GM18505 (cell line): ENCODE data around the gene RIPK1.
A peak's percentile ranks its signal among the peaks of the same experiment; 100 is the strongest.
"Not testable (repeated sequence)": the region's sequence is repeated elsewhere in the genome, so short reads cannot be mapped to it uniquely, and the experiment has no call there.

Experiments used
- ATAC-seq: cut with Tn5 transposase; IDR thresholded peaks from one replicate; pipeline ENCODE4 v1.9.1; 2021; ENCODE audit not compliant: unreplicated experiment
- POLR2A ChIP-seq: IDR thresholded peaks from 4 replicates; pipeline ENCODE4 v1.6.1; 2011; ENCODE audit warnings: borderline replicate concordance; ENCODE audit not compliant: insufficient read depth, insufficient read length; ENCODE audit errors: extremely low read depth

Gene RIPK1

GRCh38 chr6:3142536-3142935, 74.2 kb downstream of the RIPK1 start:
- no peak for ATAC-seq

DNA sequence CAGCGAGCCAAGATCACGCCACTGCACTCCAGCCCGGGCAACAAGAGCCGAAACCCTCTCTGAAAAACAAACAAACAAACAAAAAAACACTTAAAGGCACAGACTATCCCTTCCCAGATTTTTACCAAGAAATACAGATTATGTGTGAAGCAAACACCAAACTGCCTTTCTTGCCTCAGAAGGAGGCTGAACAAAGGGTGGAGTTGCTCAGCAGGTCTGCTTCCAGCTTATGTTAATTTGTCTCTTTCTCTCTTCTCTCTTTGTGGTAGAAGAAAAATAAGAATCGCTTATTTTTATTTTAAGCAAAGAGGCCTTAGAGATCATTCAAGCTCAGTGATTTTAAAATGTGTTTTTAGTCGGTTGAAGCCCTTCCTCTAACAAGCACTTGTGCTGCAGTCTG, 74.9 kb downstream of the RIPK1 start:
- TF ChIP-seq POLR2A = no peak
- no peak for ATAC-seq

More at GRCh38 chr6:3142536-3142935, 74.2 kb downstream of the RIPK1 start:
- TF ChIP-seq POLR2A = no peak

DNA sequence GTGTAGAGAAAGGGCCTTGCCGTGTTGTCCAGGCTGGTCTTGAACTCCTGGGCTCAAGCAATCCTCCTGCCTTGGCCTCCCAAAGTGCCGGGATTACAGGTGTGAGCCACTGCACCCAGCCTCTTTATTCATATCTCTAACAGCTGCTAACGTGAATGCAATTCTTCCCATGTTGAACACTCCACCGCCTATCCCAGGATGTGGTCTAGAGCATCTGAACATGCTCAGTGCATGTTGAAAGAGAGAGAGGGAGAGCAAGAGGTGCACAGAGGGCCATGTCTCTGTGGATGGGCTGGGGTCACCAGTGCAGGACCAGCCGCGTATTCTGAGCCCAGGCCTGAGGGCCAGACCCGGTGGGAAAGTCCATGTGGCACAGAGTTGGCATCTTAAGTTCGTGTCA, 76.3 kb downstream of the RIPK1 start:
- TF ChIP-seq POLR2A = no peak
- ATAC-seq = no peak

DNA sequence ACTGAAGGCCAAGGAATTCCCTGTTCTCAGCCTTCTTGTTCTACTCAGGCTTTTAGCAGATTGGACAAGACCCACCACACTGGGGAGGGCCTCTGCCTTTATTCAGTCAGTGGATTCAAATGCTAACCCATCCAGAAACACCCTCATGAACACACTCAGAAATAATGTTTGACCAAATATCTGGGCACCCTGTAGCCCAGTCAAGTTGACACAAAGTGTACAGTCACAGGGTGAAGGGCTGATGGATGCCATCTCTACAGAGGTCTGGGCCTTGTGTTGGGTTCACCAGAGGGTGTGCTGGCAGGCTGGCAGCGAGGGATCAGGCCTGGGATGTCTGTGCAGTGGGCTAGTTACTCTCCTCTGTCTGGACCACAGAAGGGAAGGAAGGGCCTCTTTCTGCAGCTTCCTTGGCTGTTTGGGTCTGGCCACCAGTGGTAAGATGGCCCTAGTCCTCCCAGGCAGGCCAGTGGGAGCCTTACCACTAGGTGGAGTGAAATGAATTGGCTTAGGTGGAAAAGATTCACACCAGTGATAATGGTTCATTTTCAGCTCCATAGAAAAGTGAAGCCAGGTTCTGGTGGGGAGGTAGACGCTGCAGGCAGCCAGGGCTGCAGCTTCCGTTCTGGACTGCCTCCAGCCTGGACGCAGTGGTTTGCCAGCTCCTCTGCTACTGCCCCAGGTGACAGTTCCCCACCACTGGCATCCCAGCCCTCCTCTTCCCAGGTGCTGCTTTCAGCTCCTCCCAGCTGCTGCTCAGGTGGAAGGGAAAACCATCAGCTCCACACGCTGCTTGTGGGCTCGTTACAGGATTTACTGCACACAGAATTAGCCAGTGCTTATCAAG, 79.8 kb downstream of the RIPK1 start:
- no peak for ATAC-seq
- TF ChIP-seq POLR2A = no peak

DNA sequence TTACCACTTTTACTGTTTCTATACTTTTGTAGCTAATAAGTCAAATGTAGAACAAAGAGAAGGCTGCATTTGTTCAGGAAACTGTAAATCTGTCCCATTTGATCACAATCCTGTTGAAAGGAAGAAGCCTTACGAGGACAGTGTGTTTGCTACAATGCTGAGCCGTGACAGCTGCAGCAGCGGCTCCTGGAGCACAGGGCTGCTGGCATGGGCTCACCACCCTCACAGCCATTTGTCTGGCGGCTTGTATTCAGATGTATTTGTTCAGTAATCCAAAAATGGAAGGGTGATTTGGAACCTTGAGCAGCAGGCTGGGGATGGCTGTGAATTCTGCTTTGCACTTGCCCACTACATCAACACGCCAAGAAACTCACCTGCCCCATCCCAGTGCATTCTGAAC, 83.4 kb downstream of the RIPK1 start:
- TF ChIP-seq POLR2A = no peak
- ATAC-seq = no peak

GRCh38 chr6:3152689-3153088, 84.4 kb downstream of the RIPK1 start:
- TF ChIP-seq POLR2A = no peak
- no peak for ATAC-seq

DNA sequence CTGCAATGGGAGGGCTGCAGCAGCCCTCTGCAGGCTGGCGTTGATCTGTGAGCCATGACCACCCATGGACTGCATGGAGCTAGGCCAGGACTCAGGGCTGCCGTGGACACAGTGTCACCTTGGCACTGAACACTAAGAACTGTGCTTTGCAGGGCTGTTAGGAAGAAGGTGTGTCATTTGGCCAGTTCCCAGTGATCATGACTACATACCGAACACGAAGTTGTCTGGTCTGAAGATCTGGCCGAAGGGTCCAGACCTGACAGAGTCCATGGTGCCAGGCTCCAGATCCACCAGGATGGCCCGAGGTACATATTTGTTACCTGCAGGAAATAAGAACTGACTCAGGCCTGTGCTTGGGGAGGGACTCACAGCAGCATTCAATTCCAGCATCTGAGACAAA, 87.1 kb downstream of the RIPK1 start:
- not testable (repeated sequence) for ATAC-seq

GRCh38 chr6:3156184-3157130, 88.2 kb downstream of the RIPK1 start:
- ATAC-seq = not testable (repeated sequence)

- peak; percentile 80 for TF ChIP-seq POLR2A
- peak; percentile 73 for ATAC-seq
These were observed 89.0 kb downstream of the RIPK1 start, which contains the start of gene TUBB2A for GRCh38 chr6:3157131-3157933. Gene TUBB2A (minus strand): TSS chr6:3157544. CDS start chr6:3157463, 81 bp downstream.

DNA sequence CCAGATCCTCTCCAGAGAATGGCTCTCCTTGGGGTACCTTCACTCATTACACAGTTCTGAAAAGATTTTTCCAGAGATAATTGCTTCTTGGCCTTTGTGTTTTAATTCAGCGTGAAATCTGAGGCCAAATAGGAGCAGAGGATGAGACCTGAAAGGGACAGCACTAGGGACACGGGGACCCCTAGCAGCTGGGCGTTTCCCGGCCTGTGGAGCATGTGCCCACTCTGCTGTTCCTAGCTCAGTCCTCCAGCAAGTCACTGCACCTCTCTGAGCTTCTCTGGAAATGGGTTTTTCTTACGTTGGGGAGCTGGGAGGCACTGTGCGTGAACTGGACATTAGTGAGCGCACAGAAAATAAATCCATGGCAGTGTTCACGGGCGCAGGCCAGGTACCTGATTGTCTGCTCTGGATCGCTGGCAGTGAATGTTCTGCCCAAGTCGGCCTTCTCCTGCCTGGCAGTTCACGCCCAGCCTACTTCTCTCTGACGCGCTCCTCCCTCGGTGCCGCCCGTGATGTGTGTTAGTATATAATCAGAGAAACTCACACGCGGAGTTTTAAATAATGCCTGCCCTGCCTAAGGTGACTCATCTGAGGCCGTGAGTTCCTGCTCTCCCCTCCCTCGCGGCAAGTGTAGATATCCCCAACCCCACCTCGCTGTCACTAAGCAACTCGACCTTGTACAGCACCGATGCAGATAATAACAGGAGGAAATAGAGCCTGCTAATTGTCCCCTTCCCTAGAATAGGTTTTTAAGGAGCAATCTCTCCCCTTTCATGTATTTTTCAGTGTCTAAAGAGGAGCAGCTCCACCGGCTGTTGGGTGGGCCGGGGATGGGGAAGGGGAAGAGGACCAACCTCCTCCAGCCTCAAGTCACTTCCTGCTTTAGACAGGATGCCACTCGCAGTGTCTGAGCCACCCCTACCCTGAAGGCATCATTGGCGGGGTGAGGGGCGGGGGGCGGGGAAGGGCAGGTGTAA, 91.8 kb downstream of the RIPK1 start:
- ATAC-seq = no peak
- no peak for TF ChIP-seq POLR2A

GRCh38 chr6:3162067-3162497, 93.8 kb downstream of the RIPK1 start:
- TF ChIP-seq POLR2A = no peak
- ATAC-seq = no peak
